ENCODE measurements around the gene C1orf167.

C1orf167 gene

GRCh38 chr1:11736746-11737639 lies 25.0 kb upstream of the C1orf167 start:
- DNase-seq: peak; percentile 67

DNA sequence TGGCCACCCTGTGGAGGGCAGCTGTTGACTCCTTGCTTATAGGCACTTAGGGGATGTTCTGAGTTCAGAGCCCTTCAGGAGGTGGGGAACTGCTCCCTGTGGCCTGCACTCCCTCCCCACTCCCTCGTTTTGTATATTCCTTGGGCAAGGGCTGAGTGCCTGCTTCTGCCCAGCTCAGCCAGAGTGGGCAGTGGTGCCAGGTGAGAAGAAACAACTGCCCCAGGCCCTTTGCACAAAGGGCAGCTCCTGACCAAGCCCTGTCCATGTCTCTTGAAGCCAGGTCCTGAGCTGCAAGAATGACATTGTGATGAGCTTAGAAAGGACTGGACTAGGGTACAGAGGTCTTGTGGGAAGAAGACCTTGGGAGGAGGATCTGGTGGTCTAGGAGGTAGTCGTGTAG lies 23.9 kb upstream of the C1orf167 start:
- DNase-seq: no peak

GRCh38 chr1:11738783-11739182 lies 23.2 kb upstream of the C1orf167 start:
- no peak for DNase-seq

DNA sequence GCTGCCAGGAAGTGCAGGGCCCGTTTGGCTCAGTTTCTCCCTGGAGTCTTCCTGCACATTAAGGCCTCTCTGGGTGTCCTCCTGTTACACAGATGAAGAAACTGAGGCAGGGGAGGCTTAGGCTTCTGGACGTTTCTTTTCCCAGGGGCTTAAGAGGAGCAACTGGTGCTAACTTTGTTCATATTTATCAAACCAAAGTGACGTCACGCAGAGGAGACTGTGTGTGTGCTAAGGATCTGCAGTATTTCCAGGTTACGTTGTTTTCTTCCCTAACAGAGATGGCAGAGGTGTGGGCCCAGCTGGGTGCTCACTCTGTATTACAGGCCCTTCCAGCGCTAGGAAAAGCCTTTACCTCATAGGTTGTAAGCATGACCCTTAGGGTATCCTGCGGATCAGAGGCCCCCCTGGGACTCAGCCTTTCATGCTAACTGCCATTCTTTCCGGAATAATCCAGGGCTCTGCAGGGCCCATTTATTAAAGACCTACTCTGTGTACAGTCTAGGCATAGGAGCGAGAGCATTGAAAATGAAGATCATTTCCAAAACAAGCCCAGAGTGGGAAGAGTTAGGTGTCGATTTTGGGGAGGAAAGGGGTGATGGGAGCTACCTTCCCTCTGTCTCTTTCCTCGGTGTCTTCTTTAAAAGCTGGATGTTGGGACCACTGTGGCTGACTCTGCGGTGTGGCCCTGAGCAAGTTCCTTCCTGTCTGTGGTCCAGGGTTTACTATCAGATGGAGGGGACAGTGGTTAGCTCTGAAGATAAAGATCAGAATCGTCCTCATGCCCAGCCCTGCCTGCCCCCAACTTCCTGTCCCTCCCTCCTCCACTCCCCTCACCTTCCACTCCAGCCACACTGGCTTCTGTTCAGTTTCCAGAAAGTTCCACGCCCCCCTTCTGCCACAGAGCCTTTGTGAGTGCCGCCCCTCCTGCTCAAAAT lies 21.5 kb upstream of the C1orf167 start:
- peak; percentile 80 for DNase-seq

- no peak for DNase-seq
Observed at GRCh38 chr1:11741482-11741881, 20.5 kb upstream of the C1orf167 start.

- no peak for DNase-seq
Observed at GRCh38 chr1:11741919-11742558, 20.0 kb upstream of the C1orf167 start.

DNA sequence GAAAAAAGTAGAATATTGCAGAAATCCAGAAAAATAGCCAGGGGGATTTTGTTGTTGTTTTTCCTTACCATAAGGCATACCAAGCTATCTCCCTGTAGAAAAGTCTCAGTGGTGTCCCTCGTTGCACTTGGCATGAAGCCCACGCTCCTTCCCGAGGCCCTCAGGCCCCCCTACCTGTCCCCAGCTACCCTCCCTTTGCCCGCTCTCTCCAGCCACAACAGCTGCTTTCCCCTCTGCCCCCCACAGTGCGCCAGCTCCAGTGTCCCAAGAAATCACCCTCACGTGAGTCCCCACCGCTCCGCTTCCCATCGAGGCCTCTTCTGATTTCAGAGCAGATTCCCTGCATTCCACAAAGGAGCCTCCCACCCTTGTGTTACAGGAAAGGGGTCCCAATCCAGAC lies 17.7 kb upstream of the C1orf167 start:
- no peak for DNase-seq

DNA sequence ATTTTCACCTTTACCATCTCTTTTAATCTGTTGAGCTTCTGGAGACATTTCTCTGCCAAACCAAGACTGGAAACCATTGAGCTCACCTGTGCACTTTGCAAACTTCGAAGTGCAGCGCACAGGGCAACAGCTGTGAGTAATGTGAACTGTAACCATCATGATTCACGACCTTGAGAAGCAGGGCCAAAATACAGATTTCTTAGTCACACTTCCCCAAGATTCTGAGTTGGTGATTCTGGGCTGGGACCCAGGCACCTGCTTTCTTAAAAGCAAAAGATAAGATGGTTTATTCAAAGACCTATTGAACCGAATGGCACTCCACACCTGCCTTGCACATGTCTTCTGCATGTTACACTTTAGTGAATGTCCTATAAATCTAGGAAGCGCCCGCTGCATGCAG lies 15.9 kb upstream of the C1orf167 start:
- no peak for DNase-seq

GRCh38 chr1:11746795-11747487 lies 15.1 kb upstream of the C1orf167 start:
- no peak for DNase-seq

DNA sequence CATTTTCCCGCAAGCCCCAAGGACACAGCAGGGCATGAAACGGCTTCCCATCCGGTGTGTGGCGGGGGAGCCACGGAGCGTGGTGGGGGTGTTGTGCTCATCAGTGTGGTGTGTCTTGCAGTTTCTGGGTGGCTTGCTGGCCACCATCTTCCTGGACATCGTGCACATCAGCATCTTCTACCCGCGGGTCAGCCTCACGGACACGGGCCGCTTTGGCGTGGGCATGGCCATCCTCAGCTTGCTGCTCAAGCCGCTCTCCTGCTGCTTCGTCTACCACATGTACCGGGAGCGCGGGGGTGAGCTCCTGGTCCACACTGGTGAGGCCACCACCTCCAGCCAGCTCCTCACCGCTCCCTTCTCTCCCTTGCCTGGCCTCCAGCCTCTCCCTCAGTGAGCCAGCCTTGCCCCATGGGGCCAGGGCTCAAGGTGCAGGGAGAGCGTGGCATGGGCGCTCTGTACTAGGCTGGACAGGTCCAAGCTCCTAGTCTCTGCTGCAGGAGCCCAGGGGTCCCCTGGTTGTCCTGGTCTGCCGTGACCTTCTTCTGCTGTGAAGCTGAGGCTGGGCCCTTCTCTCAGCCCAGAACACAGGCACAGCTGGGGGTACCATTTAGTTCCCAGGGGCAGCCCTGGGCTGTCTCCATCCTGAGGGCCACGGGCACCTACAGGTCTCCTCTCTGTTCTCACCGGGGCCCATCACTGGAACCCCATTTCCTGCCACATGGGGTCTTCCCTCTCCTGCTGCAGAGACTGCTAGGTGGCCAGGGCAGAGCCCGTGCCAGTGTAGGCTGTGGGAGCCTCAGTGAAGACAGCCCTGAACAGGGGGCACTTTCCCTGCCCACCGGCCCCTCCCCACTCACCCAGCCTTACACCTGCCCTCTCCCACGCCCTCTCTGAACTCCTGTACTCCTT lies 13.4 kb upstream of the C1orf167 start:
- no peak for DNase-seq

GRCh38 chr1:11749203-11749689 lies 12.7 kb upstream of the C1orf167 start:
- DNase-seq: peak; percentile 89

DNA sequence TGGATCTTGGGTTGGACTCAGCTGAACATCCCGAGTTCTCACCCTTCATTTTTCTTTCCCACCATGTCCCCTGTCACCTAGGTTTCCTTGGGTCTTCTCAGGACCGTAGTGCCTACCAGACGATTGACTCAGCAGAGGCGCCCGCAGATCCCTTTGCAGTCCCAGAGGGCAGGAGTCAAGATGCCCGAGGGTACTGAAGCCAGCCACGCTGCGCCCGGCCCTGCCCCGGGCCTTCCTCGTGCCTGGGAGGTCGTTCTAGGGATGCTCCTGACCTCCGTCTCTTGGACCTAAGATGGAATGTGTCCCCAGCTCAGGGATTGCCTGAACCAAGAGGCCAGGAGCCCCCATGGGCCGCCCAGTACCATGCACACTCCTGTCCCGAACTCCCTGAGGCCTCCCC lies 12.0 kb upstream of the C1orf167 start:
- DNase-seq: no peak

DNA sequence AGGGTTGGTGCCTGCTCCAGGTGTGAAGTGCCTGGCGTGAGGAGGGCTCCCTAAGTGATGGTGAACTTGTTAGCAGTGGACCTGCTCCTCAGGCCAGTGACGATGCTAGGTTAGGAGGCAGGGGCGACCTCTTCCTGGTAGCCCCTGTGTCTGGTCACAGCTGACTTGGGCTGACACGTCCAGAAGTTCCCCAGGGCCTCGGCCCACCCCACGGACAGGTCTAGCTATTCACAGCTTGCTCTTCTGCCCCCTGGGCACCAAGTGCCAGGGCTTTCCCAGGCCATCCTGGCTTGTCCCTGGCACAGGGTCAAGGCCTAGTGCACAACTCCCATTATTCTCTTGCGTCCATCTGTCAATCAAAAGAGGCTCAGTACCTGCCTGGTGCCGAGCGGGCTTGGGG lies 10.9 kb upstream of the C1orf167 start:
- DNase-seq: no peak

- DNase-seq: no peak
Observed at GRCh38 chr1:11752359-11753088, 9.5 kb upstream of the C1orf167 start.

DNA sequence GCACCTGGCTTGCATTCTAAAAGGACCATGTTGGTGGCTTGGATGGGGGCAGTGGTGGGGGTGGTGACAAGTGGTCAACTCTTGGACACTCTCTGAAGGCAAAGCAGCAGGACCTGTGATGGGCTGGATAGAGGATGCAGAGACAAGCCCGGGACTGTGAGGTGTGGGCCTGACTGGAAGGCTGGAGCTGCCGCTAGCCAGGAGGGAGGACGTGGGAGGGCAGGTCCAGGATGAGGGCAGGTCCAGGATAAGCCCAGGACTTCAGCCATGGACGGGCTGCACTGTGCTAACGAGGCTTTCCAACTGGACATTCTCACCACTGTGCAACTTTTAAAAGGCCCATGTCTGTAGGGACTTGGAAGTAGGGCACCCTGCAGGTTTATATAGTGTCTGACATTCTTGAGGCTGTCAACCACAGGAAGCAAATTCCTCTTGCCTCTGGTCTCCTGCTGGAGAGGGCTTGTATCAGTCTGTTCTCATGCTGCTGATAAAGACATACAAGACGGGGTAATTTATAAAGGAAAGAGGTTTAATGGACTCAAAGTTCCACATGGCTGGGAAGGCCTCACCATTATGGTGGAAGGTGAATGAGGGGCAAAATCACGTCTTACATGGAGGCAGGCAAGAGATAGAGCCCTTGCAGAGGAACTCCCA lies 8.3 kb upstream of the C1orf167 start:
- DNase-seq: no peak

DNA sequence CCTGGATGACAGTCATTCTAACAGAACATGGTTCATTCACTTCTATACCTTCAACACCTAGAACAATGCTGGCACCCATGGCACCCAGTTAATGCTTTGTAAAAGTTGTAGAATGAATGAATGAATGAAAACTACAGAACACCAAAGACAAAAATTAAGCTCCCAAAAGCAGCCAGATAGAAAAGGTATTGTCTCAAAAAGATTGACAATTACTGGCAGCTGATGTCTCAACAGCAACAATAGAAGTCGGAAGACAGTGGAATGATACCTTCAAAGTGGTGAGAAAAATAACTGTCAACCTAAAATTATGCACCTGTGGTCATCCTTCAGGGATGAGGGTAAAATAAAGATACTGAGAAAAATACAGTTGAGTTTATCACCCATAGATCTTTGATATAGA lies 4.9 kb upstream of the C1orf167 start:
- no peak for DNase-seq

- no peak for DNase-seq
Observed at GRCh38 chr1:11759791-11760190, 2.2 kb upstream of the C1orf167 start.

DNA sequence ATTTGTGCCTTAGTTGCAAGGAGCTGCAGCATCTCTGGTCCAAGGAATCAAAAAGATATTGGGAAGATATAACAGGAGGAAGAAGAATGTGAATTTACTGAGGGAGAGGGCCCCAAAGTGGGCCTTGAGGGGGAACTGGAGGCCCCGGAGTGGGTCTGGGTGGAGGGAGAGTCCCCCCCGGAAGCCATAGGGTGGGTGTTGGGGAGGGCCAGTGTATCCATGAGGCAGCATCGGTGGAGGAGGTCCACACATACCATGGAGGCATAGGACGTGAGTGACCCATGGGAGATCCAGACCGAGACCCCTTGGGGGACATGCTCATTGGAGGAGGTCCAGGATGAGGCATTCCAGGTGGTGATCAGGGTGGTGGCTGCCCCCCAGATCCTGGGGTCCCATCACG lies 708 bp upstream of the C1orf167 start:
- no peak for DNase-seq

- no peak for DNase-seq
Observed at GRCh38 chr1:11764115-11764514, 2.1 kb downstream of the C1orf167 start.

GRCh38 chr1:11764519-11764918 lies 2.5 kb downstream of the C1orf167 start:
- no peak for DNase-seq
